Measurements from ENCODE around the gene ARHGEF40.
"Not testable (repeated sequence)": the region's sequence is repeated elsewhere in the genome, so short reads cannot be mapped to it uniquely, and the experiment has no call there.

The ARHGEF40 gene

GRCh38 chr14:21039585-21040369 lies 30.3 kb upstream of the ARHGEF40 start:
- DNase-seq (ENCODE audit: low read depth), result no peak

DNA sequence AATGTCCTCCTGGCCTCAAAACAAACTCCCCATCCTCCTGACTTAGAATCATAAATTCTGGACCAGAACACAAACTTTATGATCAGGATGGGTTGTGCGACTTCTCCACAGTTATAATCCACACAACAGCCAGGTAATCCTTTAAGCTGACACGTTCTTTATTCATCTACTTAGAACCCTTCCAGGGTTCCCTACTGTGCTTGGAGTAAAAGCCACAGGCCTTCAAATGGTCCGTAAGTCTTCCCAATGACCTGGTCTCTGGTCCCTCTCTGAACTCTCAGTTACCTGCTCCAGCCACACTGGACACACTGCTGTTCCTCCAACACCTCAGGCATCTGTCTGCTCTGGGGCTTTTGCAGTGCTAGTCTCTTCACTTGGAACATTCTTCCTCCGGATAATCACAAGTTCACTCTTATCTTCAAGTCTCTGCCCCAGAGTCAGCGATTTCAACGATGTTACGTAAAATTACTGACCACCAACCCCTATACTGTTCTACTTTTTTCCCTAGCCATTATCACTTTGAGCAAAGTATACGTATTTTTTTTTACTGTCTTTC lies 29.7 kb upstream of the ARHGEF40 start:
- DNase-seq (ENCODE audit: low read depth), result no peak

DNA sequence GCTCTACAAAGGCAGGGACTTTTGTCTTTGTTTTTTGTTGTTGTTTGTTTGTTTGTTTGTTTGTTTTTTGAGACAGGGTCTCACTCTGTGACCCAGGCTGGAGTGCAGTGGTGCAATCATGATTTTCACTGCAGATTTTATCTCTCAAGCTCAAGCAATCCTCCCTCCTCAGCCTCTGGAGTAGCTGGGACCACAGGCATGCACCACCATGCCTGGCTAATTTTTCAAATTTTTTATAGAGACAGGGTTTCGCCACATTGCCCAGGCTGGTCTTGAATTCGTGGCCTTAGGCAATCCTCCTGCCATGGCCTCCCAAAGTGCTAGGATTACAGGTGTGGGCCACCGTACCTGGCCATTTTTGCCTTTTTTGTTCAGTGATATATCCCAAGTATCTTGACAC lies 29.2 kb upstream of the ARHGEF40 start:
- DNase-seq (ENCODE audit: low read depth), result not testable (repeated sequence)

DNA sequence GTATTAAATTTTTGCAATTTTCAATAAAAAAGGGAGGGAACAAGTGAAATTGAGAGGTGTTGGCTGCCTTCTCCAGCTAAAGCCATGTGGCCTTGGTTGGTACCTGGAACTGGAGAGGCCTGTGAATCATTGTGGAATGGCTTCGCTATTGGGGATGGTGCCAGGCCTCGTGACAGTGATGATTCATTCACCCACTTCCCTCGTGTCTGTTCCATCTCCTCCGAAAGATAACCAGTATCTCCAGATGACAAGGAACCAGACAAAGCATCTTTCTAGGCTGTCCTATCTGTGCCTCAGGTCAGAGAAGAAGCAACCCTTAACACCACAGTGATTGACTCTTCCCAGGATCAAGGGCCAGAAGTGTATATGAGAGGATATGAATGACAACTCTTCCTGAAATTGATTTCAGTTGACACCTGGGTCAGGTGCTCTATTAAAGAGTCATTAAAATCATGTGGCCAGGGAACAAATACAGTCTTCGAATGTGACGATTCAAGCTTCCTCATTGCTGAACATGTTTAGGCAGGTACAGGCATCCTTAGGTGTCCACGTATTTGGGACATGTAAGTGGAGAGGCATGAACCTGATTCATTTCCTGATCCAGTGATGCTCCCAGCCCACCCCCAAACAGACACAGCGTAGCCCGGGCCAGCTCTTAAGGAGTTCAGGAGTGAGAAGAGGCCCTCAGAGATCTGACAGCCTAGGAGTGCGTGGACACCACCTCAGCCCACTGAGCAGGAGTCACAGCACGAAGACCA lies 28.2 kb upstream of the ARHGEF40 start, which contains the start of gene RNASE7:
Gene RNASE7, plus strand, starts transcription at position 687 of the 758 bp plus-strand sequence. CDS start 631 bp downstream, outside the sequence.
- DNase-seq (ENCODE audit: low read depth), result no peak

DNA sequence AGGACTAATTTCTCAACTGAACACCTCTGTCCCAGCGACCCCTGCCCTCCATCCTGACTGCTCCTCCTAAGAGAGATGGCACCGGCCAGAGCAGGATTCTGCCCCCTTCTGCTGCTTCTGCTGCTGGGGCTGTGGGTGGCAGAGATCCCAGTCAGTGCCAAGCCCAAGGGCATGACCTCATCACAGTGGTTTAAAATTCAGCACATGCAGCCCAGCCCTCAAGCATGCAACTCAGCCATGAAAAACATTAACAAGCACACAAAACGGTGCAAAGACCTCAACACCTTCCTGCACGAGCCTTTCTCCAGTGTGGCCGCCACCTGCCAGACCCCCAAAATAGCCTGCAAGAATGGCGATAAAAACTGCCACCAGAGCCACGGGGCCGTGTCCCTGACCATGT lies 27.2 kb upstream of the ARHGEF40 start:
- DNase-seq (ENCODE audit: low read depth), result no peak

DNA sequence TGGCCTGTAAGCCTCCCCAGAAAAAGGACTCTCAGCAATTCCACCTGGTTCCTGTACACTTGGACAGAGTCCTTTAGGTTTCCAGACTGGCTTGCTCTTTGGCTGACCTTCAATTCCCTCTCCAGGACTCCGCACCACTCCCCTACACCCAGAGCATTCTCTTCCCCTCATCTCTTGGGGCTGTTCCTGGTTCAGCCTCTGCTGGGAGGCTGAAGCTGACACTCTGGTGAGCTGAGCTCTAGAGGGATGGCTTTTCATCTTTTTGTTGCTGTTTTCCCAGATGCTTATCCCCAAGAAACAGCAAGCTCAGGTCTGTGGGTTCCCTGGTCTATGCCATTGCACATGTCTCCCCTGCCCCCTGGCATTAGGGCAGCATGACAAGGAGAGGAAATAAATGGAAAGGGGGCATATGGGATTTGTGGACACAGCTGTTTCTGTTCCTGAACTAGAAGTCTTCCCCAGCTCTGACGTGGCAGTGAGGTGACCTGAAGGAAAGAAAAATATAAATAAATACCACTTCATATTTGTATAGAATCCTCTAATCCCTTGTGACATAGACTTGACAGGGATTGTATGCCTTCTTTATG lies 26.6 kb upstream of the ARHGEF40 start:
- DNase-seq (ENCODE audit: low read depth), result no peak

GRCh38 chr14:21043974-21044618 lies 26.0 kb upstream of the ARHGEF40 start:
- peak; percentile 67 for DNase-seq (ENCODE audit: low read depth)

DNA sequence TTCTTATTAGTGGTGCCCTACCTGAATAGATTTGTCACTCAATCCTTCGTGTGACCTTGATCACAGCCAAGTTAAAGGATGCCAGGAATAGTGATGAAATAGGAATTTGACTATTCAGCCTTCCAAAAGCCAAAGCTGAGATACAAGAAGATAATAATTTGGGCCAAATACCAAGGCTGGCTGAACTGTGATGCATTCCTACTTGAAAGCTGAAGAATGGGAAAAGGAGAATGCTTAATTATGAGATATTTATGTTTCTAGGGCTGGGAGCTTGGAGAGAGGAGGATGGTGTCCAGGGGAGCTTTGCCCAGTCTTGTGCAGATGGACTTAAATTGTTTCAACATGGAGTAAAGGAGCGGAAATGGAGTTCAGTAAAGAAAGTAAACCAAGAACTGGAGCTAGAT lies 22.7 kb upstream of the ARHGEF40 start:
- no peak for DNase-seq (ENCODE audit: low read depth)

- DNase-seq (ENCODE audit: low read depth), result no peak
These were observed 21.5 kb upstream of the ARHGEF40 start for GRCh38 chr14:21048638-21049037.

GRCh38 chr14:21049271-21049673 lies 20.8 kb upstream of the ARHGEF40 start:
- no peak for DNase-seq (ENCODE audit: low read depth)

GRCh38 chr14:21050597-21050996 lies 19.5 kb upstream of the ARHGEF40 start:
- DNase-seq (ENCODE audit: low read depth), result no peak

- DNase-seq (ENCODE audit: low read depth), result no peak
These were observed 16.7 kb upstream of the ARHGEF40 start for GRCh38 chr14:21053184-21054122.

- no peak for DNase-seq (ENCODE audit: low read depth)
These were observed 15.9 kb upstream of the ARHGEF40 start for GRCh38 chr14:21054123-21054767.

DNA sequence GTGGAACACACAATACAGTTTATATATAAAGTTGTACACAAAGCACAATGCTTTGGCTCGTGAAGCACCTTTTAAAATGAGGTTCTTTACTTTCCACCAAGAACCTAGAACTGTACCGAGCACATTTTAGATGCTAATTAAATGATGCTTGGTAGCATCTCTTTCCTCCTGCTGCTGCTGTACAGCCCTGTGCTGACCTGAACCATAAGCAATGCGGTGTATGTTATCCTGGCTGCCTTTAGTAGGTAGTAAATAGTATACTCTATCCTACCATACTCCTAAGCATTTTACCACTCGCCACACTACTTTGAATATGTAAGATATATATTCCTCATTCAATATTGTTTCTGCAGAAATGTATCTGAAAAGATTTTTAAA lies 15.3 kb upstream of the ARHGEF40 start:
- no peak for DNase-seq (ENCODE audit: low read depth)

GRCh38 chr14:21055432-21056117 lies 14.5 kb upstream of the ARHGEF40 start:
- DNase-seq (ENCODE audit: low read depth), result no peak

GRCh38 chr14:21056520-21057163 lies 13.5 kb upstream of the ARHGEF40 start:
- no peak for DNase-seq (ENCODE audit: low read depth)

GRCh38 chr14:21057803-21058675 lies 12.1 kb upstream of the ARHGEF40 start, which contains the start of gene RNASE8:
Gene RNASE8, plus strand, starts transcription at chr14:21057822. Its CDS starts 71 bp downstream, at chr14:21057893.
- DNase-seq (ENCODE audit: low read depth), result no peak

DNA sequence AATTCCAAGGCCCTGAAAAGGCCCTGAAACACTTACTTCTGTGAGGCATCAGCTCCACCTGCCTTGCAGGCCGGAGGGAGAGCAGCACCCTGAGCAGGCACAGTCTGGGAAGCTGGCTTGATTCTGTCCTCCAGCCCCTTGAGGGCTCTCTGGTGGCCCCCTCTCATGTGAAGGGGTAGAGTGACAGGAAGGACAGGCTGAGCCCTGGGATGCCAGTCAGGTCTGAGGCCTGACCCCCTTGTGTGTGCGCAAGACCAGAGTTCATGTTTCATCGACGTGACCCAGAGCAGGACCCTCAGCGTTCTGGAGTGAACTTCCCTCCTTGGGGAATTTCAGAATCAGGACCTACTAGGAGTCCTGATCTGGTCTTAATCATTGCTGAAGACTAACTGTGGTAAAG lies 11.2 kb upstream of the ARHGEF40 start:
- no peak for DNase-seq (ENCODE audit: low read depth)
